H1 (cell line): ENCODE measurements around the gene NFIA. TPM values are rescaled to one million over a fixed set of nuclear protein-coding genes. Genes with fewer than 3 reads are reported as not detected.

Experiments used
- CTCF ChIA-PET: fragments of 300-600 bp; sonication (Branson Sonifier 250); formaldehyde crosslinking; loops from one replicate; lab custom pipeline; 2021; ENCODE audit not compliant: partially characterized antibody; lab: Charles Lee
- POLR2A ChIA-PET: fragments of 300-600 bp; sonication (Branson Sonifier 250); formaldehyde crosslinking; loops from one replicate; lab custom pipeline; 2021; ENCODE audit warnings: inconsistent platforms; ENCODE audit not compliant: partially characterized antibody; lab: Charles Lee
- DNase-seq, 2 experiments: peaks; one replicate each; pipeline versions ENCODE4 v3.0.0 to v3.0.0-alpha.2; 2010 to 2022; ENCODE audit warnings: low spot score in 2 of 2, low read depth in 1 of 2, mixed read lengths in 1 of 2
- FAIRE-seq: peaks from 2 replicates; lab custom pipeline; 2011; peaks lifted over from hg19 to GRCh38; lab: Jason Lieb, UNC
- H2AFZ ChIP-seq: 2 replicates; pipeline ENCODE4 v1.8.1; 2012; ENCODE audit warnings: low read length, inconsistent platforms
- H2AK5ac ChIP-seq: 2 replicates; pipeline ENCODE4 v1.6.1; 2013; ENCODE audit warnings: low read depth, low read length
- H2BK120ac ChIP-seq: replicated peaks from 2 replicates; pipeline ENCODE3; 2013; ENCODE audit warnings: low read depth, low read length, inconsistent platforms
- H2BK12ac ChIP-seq: 2 replicates; pipeline ENCODE4 v1.6.1; 2013; ENCODE audit warnings: low read depth, low read length
- H2BK15ac ChIP-seq: 2 replicates; pipeline ENCODE4 v1.6.1; 2013; ENCODE audit warnings: low read length
- H2BK20ac ChIP-seq: 2 replicates; pipeline ENCODE4 v1.6.1; 2013; ENCODE audit warnings: low read length
- H2BK5ac ChIP-seq: 2 replicates; pipeline ENCODE4 v1.6.1; 2013; ENCODE audit warnings: low read depth, low read length
- H3K14ac ChIP-seq: 2 replicates; pipeline ENCODE4 v1.6.1; 2013; ENCODE audit warnings: inconsistent platforms; ENCODE audit not compliant: insufficient read length
- H3K18ac ChIP-seq: 2 replicates; pipeline ENCODE4 v1.6.1; 2013; ENCODE audit warnings: low read length; ENCODE audit errors: extremely low read depth
- H3K23ac ChIP-seq: 2 replicates; pipeline ENCODE4 v1.6.1; 2013; ENCODE audit warnings: inconsistent platforms; ENCODE audit not compliant: insufficient read length
- H3K23me2 ChIP-seq: 2 replicates; pipeline ENCODE4 v1.6.1; 2013; ENCODE audit warnings: low read depth, low read length
- H3K27ac ChIP-seq: 2 replicates; pipeline ENCODE4 v1.6.1; 2011; ENCODE audit warnings: low read depth, low read length, inconsistent platforms
- H3K27me3 ChIP-seq, 4 experiments: replicated peaks in 1 of 4; 1 replicate in 1 of 4; 2 replicates in 3 of 4; pipeline versions ENCODE4 v1.6.1 to v1.8.1; 2011 to 2013; ENCODE audit warnings: low read length in 3 of 4, mild to moderate bottlenecking in 3 of 4, inconsistent platforms in 2 of 4, mixed read lengths in 2 of 4, moderate library complexity in 1 of 4; ENCODE audit not compliant: control insufficient read depth in 3 of 4, insufficient read depth in 3 of 4; ENCODE audit errors: extremely low read depth in 1 of 4
- H3K36me3 ChIP-seq, 4 experiments: 2 replicates each; pipeline versions ENCODE4 v1.6.1 to v1.8.1; 2011 to 2013; ENCODE audit warnings: mild to moderate bottlenecking in 4 of 4, low read length in 3 of 4, moderate library complexity in 2 of 4, control low read depth in 1 of 4, inconsistent platforms in 1 of 4; ENCODE audit not compliant: insufficient read depth in 4 of 4, control insufficient read depth in 2 of 4
- H3K4ac ChIP-seq: replicated peaks from 2 replicates; pipeline ENCODE3; 2013; ENCODE audit warnings: low read length, low read depth, mixed read lengths, inconsistent platforms; ENCODE audit not compliant: insufficient read length
- H3K4me1 ChIP-seq, 4 experiments: replicated peaks in 1 of 4; 1 replicate in 1 of 4; 2 replicates in 3 of 4; pipeline versions ENCODE4 v1.6.1 to v1.8.1; 2011 to 2013; ENCODE audit warnings: low read length in 3 of 4, inconsistent platforms in 2 of 4, mixed read lengths in 1 of 4; ENCODE audit not compliant: insufficient read depth in 4 of 4, control insufficient read depth in 3 of 4
- H3K4me2 ChIP-seq, 2 experiments: 2 replicates each; pipeline versions ENCODE4 v1.6.1 to v1.8.1; 2011 to 2013; ENCODE audit warnings: low read depth in 2 of 2, low read length in 2 of 2, control low read depth in 1 of 2, inconsistent platforms in 1 of 2, mild to moderate bottlenecking in 1 of 2; ENCODE audit not compliant: insufficient read depth in 1 of 2
- H3K4me3 ChIP-seq, 4 experiments: fragments of 200-600, 300-600 bp in 1 of 4; sonication (generic), shearing (Covaris generic), sonication (Bioruptor Twin) in 1 of 4; 2 replicates each; pipeline versions ENCODE4 v1.5.1 to v1.8.1; 2011 to 2016; ENCODE audit warnings: low read length in 4 of 4, low read depth in 3 of 4, control low read depth in 2 of 4, inconsistent platforms in 2 of 4, mild to moderate bottlenecking in 2 of 4, mixed read lengths in 1 of 4, moderate library complexity in 1 of 4; ENCODE audit not compliant: insufficient read depth in 2 of 4; ENCODE audit errors: extremely low read depth in 1 of 4
- H3K56ac ChIP-seq: replicated peaks from 2 replicates; pipeline ENCODE3; 2013; ENCODE audit warnings: low read depth, mild to moderate bottlenecking, mixed read lengths, low read length, inconsistent platforms; ENCODE audit not compliant: insufficient read length
- H3K79me1 ChIP-seq: 2 replicates; pipeline ENCODE4 v1.6.1; 2013; ENCODE audit warnings: low read depth, low read length, control low read depth
- H3K79me2 ChIP-seq, 2 experiments: 2 replicates each; pipeline versions ENCODE4 v1.6.1 to v1.8.1; 2012 to 2013; ENCODE audit warnings: low read length in 2 of 2, mild to moderate bottlenecking in 2 of 2, inconsistent platforms in 1 of 2; ENCODE audit not compliant: insufficient read depth in 2 of 2, control insufficient read depth in 1 of 2
- H3K9ac ChIP-seq, 4 experiments: replicated peaks in 1 of 4; 1 replicate in 1 of 4; 2 replicates in 3 of 4; pipeline versions ENCODE4 v1.6.1 to v1.8.1; 2011 to 2013; ENCODE audit warnings: low read depth in 3 of 4, low read length in 3 of 4, control low read depth in 2 of 4, mild to moderate bottlenecking in 2 of 4, moderate library complexity in 2 of 4, inconsistent platforms in 1 of 4; ENCODE audit errors: extremely low read depth in 1 of 4
- H3K9me3 ChIP-seq, 2 experiments: 2 replicates each; pipeline versions ENCODE4 v1.6.1 to v1.8.1; 2012 to 2013; ENCODE audit warnings: mild to moderate bottlenecking in 2 of 2, moderate library complexity in 2 of 2, control low read depth in 1 of 2, inconsistent platforms in 1 of 2, low read depth in 1 of 2, low read length in 1 of 2, mixed read lengths in 1 of 2; ENCODE audit not compliant: insufficient read depth in 2 of 2
- H4K20me1 ChIP-seq, 2 experiments: replicated peaks in 1 of 2; 2 replicates each; pipeline versions ENCODE3 to v1.8.1; 2011 to 2013; ENCODE audit warnings: inconsistent platforms in 2 of 2, low read length in 2 of 2, mild to moderate bottlenecking in 1 of 2; ENCODE audit not compliant: insufficient read depth in 2 of 2, control insufficient read depth in 1 of 2
- H4K5ac ChIP-seq: 2 replicates; pipeline ENCODE4 v1.6.1; 2013; ENCODE audit warnings: low read length, low read depth, mixed read lengths, inconsistent platforms; ENCODE audit not compliant: insufficient read length
- H4K8ac ChIP-seq: 2 replicates; pipeline ENCODE4 v1.8.0; 2013; ENCODE audit warnings: mild to moderate bottlenecking, moderate library complexity, low read length, inconsistent platforms; ENCODE audit not compliant: insufficient read depth; ENCODE audit errors: extremely low read depth
- H4K91ac ChIP-seq: replicated peaks from 2 replicates; pipeline ENCODE3; 2013; ENCODE audit warnings: low read length, mixed read lengths, inconsistent platforms; ENCODE audit not compliant: insufficient read length
- BACH1 ChIP-seq: IDR thresholded peaks from 2 replicates; pipeline ENCODE4 v1.6.1; 2012; ENCODE audit warnings: low read length, improper control_type of control experiment
- CTCF ChIP-seq, 3 experiments: IDR thresholded peaks; 1 replicate in 2 of 3; 2 replicates in 1 of 3; pipeline versions ENCODE4 v1.5.1 to v1.6.1; 2011; ENCODE audit warnings: low read length in 3 of 3, mild to moderate bottlenecking in 3 of 3, inconsistent platforms in 2 of 3, low read depth in 1 of 3, moderate library complexity in 1 of 3; ENCODE audit not compliant: insufficient read depth in 1 of 3; ENCODE audit errors: control extremely low read depth in 1 of 3
- GABPA ChIP-seq: IDR thresholded peaks from 2 replicates; pipeline ENCODE4 v1.6.1; 2011; ENCODE audit warnings: mild to moderate bottlenecking, low read length, moderate library complexity, borderline replicate concordance; ENCODE audit not compliant: insufficient read depth
- HDAC2 ChIP-seq, 2 experiments: fragments of 300-600 bp in 1 of 2; sonication (generic) in 1 of 2; IDR thresholded peaks; 2 replicates each; pipeline ENCODE4 v1.6.1; 2011 to 2012; ENCODE audit warnings: low read depth in 2 of 2, low read length in 2 of 2, mild to moderate bottlenecking in 2 of 2, moderate library complexity in 2 of 2, borderline replicate concordance in 1 of 2, inconsistent platforms in 1 of 2
- KDM5A ChIP-seq: fragments of 200-600 bp; IDR thresholded peaks from 2 replicates; pipeline ENCODE4 v1.7.1; 2012; ENCODE audit warnings: mild to moderate bottlenecking, low read length, inconsistent platforms, mixed read lengths
- RFX5 ChIP-seq: IDR thresholded peaks from 2 replicates; pipeline ENCODE4 v1.6.1; 2011; ENCODE audit warnings: low read depth, low read length, improper control_type of control experiment, borderline replicate concordance
- RXRA ChIP-seq: IDR thresholded peaks from 2 replicates; pipeline ENCODE4 v1.6.1; 2011; ENCODE audit warnings: low read depth, mild to moderate bottlenecking, low read length, moderate library complexity; ENCODE audit not compliant: insufficient read depth
- SP1 ChIP-seq: IDR thresholded peaks from 2 replicates; pipeline ENCODE4 v1.6.1; 2011; ENCODE audit warnings: low read depth, low read length
- SP4 ChIP-seq: IDR thresholded peaks from 2 replicates; pipeline ENCODE4 v1.6.1; 2012; ENCODE audit warnings: low read length, inconsistent platforms
- TAF7 ChIP-seq: optimal IDR thresholded peaks from 2 replicates; pipeline ENCODE3; 2011; ENCODE audit warnings: low read depth, mild to moderate bottlenecking, inconsistent platforms, low read length, moderate library complexity, borderline replicate concordance
- TCF12 ChIP-seq: IDR thresholded peaks from 2 replicates; pipeline ENCODE4 v1.6.1; 2011; ENCODE audit warnings: low read depth, mild to moderate bottlenecking, low read length
- WGBS, 2 experiments: shearing (Covaris generic) in 1 of 2; methylation state at CpG; one replicate each; pipeline versions ENCODE4 v1.1.6 to v1.1.7; 2013 to 2015; ENCODE audit warnings: low lambda C conversion rate in 2 of 2, mixed read lengths in 2 of 2, inconsistent platforms in 1 of 2, low coverage in 1 of 2, missing lambda C conversion rate in 1 of 2; ENCODE audit not compliant: insufficient replicate concordance in 2 of 2, insufficient coverage in 1 of 2, insufficient read length in 1 of 2; ENCODE audit errors: extremely low coverage in 1 of 2, missing lambda C conversion rate in 1 of 2; 5-methylcytosine and 5-hydroxymethylcytosine counted together
- polyA plus RNA-seq, 7 experiments: library from polyadenylated mRNA; depleted of rRNA in 3 of 7; stranded (reverse) in 5 of 7; unstranded in 2 of 7; fragments of >200 nt in 5 of 7; fragments of 200-250 nt in 2 of 7; gene quantifications; 1 replicate in 5 of 7; 2 replicates in 1 of 7; 4 replicates in 1 of 7; pipeline versions ENCODE4 v1.2.1 to v1.2.3, GENCODE V29; 2011 to 2013; ENCODE audit warnings: missing spikeins in 2 of 7, mixed read lengths in 2 of 7
- total RNA-seq: library from RNA; stranded (reverse); fragmentation: NEBNext Ultra II Directional; extraction: Animal tissue kit (Norgen Biotek cat#: 25700); gene quantifications from 2 replicates; pipeline ENCODE4 v1.2.1, GENCODE V29; 2021

Gene NFIA
- total and polyA plus RNA-seq, 2 of the 8 experiments (the other 6 are each of a cell fraction or from before 2014, with no cell fraction given) = 1.8 to 2.3 TPM

DNA sequence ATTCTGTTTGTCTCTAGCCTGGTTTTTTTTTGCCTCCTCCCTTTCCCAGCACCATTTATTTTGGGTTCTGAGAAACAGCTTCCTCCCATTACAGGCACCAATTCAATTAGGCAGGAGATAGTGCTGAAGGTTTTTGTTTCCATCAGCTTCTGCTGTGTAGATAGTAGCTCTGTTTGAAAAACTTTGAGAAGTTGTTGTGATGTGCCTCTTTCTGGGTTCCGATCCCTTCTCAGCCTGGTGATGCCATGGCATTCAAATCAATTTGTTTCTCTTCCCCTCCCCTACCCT lies 109.0 kb downstream of the NFIA start:
- WGBS, 2 experiments = 88% methylated on average over 1 of the region's 1 CpG; no CpG with 5 or more reads in 1 of the 2 experiments

More for the DNA sequence above, 109.0 kb downstream of the NFIA start:
- Histone ChIP-seq H3K27me3 (no peaks in the 10 kb centered on the region), H3K9me3 (no peaks in the 10 kb centered on the region), H3K4me1 (0 out of 7 replicates have a peak, but pooled peaks cover 0 to 2% (median 0%) of the 10 kb centered on the region in 4 experiments), H3K4me2 (no peak overlapping the region), H3K18ac (no peak overlapping the region), H3K14ac (no peak overlapping the region), H4K91ac (no peak overlapping the region), H2BK15ac (no peak overlapping the region), H2BK12ac (no peak overlapping the region), H3K4me3 (no peak overlapping the region), H3K79me2 (no peaks in the 10 kb centered on the region), H3K36me3 (no peaks in the 10 kb centered on the region), H3K4ac (no peak overlapping the region), H2AK5ac (no peak overlapping the region), H3K27ac (no peak overlapping the region), H4K8ac (no peak overlapping the region), H4K20me1 (no peaks in the 10 kb centered on the region), H3K9ac (no peak overlapping the region), H3K56ac (no peak overlapping the region), H2BK5ac (no peak overlapping the region), H3K79me1 (no peaks in the 10 kb centered on the region), H3K23me2 (no peaks in the 10 kb centered on the region), H3K23ac (no peak overlapping the region), H4K5ac (no peak overlapping the region), H2BK20ac (no peak overlapping the region), H2BK120ac (no peak overlapping the region), H2AFZ (no peak overlapping the region)
- TF ChIP-seq SP4 = no peak
- no peak for TF ChIP-seq RXRA
- no peak for TF ChIP-seq CTCF (IDR thresholded peaks at IDR 0.05; ENCODE audit: control extremely low read depth in 1 of 3, insufficient read depth in 1 of 3, low read depth in 1 of 3, low read length in 3 of 3)
- TF ChIP-seq TAF7 = no peak
- TF ChIP-seq KDM5A = no peak
- no peak for TF ChIP-seq SP1
- TF ChIP-seq HDAC2 (IDR thresholded peaks at IDR 0.05; ENCODE audit: borderline replicate concordance in 1 of 2, low read depth in 2 of 2, low read length in 2 of 2) = no peak
- no peak for TF ChIP-seq RFX5
- no peak for TF ChIP-seq GABPA
- TF ChIP-seq TCF12 = no peak
- TF ChIP-seq BACH1 = no peak
- POLR2A ChIA-PET = no interaction called here
- FAIRE-seq (no peak), DNase-seq (no peak)
- CTCF ChIA-PET = no interaction called here
